Dermis blood vessel endothelial cell (primary cell): ENCODE data around the gene FASLG. TPM values are rescaled to one million over a fixed set of nuclear protein-coding genes. Genes with fewer than 3 reads are reported as not detected.
"Not testable (repeated sequence)": the region's sequence is repeated elsewhere in the genome, so short reads cannot be mapped to it uniquely, and the experiment has no call there.

Experiments used
- DNase-seq: peaks from one replicate; pipeline ENCODE4 v3.0.0; 2010
- total RNA-seq: library from RNA; depleted of rRNA; stranded (reverse); fragments of >200 nt; gene quantifications from 2 replicates; pipeline ENCODE4 v1.2.3, GENCODE V29; 2014

FASLG gene
- total RNA-seq, 1 donor from 2014 or later: not detected

DNA sequence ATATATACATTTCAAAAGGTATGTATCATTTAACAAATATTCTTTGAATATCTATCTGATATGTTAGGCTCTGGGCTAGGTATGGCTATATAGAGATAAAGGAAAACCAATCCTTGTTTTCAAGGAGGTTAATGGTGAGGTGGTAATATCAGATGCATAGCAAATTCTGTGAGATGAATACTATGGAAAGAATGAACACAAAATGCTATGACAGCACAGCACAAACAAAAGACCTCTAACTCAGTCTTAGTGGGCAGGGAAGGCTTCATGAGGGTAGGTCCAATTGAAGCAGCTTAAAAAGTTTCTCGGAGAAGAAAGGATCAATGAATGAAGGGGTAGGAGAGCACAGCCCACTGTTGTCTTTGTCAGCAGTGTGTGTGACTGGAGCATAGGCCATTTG, 27.2 kb downstream of the FASLG start:
- no peak for DNase-seq

DNA sequence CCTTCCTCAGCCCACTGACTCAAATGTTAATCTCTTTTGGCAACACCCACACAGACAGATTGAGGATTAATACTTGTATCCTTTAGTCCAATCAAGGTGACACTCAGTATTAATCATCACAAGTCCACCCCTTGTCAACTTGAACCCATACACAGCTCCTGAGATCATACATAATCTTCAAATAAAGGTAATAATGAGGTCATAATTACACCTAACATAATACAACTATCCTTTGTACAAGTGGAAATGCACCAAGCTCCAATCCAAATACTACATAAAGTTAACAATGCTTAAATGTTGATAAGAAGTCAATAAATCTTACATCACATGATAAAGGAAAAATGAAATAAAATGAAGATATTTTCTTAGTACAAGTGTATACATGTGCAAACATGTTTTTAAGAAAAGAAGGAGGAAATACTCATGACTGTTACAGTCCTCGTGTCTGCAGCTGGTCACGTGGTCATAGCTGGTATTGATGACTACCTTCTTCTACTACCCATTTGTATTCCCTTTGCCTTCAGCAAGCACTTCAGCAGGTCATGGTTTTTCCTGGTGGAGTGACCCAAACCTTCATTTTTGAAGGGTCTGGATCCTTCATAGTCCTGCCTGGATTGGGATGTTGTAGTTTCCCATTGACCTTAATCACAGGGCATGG, 29.7 kb downstream of the FASLG start:
- not testable (repeated sequence) for DNase-seq

DNA sequence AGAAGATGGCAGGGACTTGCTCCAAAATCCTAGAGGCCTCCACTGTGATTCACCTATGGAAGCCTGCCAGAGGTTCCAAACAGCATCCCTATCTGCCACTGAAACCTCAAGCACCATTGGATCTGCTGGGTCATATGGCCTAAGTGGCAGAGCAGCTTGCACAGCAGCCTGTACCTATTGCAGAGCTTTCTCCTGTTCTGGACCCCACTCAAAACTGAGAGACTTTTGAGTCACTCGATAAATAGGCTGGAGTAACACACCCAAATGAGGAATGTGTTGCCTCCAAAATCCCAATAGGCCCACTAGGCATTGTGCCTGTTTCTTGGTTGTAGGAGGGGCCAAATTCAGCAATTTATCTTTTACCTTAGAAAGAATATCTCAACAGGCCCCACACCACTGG, 32.0 kb downstream of the FASLG start:
- not testable (repeated sequence) for DNase-seq

DNA sequence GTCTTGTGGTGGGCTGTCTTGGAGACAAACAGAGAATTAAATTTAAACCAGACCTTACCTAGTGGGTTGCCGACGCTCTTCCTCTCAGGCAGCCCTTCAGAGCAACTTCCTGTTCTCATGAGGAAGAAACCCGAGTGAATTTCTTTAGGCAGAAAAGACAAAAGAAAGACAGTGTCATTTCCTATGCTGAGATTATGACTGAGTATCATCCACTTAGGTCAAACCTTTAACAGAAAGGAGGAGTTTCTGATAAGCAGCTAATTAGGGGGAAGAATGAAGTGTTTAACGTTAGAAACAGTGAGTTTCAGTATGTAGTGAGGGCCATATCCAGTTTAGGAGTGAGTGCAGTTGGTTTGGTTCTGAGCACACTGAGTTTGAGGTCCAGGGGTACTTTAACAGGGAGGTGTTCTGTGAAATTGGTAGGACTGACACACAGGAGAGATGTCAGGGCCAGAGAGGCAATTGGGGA, 38.7 kb downstream of the FASLG start:
- no peak for DNase-seq

DNA sequence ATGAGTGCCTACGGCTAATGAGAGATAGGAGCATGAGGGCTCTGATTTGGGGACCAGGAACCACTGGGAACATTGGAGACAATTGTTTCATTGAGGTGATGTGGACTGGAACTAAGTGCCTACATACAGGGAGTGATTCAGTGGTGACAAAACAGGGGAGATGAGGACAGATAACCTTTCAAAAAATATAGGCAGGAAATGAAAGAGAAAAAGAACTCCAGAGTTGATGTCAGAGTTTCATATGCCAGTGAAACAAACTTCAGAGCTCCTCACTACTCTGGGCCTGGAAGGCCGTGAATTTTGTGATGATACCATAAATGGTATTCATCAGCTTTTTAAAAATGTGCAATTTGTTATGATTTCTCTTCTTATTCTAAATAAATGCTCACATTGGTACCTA, 39.3 kb downstream of the FASLG start:
- DNase-seq: no peak

DNA sequence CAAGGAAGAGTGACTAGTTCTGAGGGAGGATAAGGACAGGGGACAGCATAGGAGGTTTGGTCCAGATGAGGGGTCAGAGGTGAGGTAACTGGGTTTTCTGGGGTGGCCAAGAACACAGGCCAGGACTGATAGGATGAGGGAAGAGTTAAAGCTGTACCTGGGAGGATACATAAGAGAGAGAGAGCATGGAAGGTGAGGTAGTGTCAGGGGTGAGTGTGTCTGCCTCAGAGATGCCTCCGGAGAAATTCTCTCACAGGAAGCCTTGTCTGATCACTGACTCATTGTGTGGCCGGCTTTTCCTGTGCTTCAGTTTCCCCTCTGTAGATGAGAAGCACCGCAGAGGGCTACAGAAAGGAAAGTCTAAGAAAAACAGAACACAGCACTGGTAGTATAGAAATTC, 40.2 kb downstream of the FASLG start:
- peak; percentile 67 for DNase-seq

DNA sequence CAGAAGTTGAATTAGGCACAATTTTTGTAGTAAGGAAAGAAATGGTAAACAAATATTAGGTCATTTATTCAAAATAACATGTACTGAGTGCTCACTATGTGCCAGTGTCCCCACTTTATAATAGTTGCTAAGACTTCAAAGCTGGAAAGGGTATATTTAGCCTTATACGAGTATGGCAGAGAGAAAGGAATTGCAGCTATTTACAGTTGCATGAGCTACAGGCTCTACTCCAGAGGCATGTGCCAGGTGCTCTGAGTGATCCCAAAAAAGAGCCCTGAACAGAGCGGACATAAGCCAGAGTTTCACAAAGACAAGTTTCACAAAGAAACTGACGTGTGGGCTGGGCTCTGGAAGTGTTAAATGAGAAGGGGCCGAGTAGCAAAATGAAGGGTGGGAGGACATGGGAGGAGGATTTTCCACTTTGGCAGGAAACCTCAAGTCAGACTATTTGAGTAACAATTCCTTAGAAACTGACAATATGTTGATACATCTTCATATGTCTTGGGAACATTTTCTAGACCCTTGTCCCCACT, 40.9 kb downstream of the FASLG start:
- no peak for DNase-seq

DNA sequence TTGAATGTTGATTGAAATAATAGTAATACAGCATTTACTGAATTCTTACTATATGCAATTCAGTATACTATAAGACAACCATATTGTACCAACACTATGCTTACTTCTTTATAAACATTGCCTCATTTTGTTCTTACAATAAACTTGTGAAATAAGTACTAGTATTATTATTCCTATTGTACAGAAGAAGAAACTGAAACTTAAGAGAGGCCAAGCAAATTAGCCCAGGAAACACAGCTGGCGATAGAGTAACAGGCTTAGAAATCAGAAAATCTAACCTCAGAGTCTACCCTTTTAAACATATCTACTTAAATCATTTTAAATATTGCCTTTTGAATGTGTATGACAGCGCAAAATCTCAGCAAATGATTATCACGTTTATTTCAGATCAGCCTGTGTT, 41.7 kb downstream of the FASLG start:
- DNase-seq: no peak

DNA sequence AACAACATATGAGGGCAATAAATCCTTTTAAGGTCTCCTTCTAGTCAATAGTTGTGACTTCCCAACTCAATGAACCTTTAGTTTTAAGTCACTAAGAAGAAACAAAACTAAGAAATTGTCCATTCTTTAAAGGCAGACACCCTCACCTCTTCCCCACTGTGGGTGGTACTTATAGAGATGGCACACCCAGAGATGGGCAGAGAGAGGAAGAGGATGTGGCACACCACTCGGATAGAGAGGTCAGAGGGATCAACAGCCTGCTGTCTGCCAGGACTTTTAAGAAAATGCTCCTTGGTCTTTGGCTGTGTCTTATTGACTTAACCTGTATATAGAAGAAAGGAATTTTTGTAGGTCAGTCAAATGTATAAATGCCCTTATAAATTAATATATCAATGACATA, 45.1 kb downstream of the FASLG start:
- no peak for DNase-seq

DNA sequence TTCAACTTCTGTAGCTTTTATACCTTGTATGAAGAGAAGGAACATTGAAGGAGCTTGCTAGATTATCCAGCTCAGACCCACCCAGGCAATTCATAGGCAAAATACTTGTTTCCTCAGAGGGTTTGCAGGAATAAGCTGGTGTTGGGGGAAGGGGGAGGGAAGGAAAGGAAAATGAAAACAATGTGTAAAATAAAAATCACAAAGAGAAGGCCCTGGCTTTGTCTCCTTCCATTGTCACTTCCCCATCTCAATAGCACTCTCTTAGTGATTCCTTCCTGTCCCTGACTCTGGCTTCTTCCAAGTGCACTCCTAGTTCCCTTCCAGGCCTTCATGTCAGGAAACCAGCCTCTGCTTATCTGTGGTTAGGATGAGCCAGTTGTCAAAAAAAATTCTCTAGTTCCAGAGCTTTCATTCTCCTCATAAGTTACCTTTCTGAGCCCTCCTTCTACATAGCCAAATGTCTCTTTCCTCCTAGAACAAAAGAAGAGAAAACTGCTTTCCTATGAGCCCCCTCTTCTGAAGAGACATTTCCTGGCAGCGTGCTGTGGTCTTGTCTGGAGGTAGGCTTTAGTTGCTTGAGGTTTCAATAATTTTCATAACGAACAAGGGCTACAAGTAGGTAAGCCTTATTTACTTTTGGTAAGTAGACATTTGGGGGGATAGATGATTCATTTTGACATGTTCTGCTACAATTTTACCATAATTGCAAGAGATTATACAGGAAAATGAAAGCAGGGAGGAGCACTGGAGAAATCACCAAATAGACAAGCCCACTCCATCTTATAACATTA, 45.7 kb downstream of the FASLG start:
- DNase-seq: no peak

DNA sequence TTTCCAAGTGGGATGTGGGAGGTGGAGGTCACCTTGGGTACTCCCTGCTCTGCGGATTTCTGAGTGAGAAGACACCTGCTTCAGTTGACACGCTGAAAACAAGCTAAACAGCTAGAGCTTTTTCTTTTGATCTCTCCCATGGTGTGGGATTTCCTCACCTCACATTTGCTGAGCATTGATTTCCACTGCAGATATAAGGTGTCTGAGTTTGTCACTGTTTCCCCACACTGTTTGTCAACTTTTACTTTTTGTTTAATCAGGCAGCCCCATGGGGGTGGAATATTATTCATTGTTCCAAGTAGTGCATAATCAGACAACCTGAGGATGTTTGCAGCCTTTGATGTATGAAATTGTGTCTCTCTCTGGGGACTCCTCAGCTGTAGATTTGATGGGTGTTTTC, 49.5 kb downstream of the FASLG start:
- no peak for DNase-seq

DNA sequence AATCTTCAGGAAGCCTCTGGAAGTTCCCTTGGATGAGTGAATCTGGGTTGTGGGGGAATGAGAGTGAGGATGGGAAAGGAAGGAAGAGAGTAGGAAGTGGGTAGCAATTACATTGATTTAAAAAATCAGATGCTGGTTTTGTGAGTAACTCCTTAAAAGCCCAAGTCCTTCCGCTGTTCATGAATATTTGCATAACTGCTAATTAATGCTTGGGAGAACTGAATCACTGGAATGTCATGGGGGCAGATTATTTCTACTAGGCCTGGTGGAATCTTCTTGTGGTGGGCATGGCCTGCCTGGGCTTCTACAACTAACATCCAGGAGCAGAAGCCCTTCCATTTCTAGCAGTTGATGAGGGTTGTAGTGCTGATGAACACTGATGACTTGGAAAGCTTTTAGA, 52.7 kb downstream of the FASLG start:
- no peak for DNase-seq

DNA sequence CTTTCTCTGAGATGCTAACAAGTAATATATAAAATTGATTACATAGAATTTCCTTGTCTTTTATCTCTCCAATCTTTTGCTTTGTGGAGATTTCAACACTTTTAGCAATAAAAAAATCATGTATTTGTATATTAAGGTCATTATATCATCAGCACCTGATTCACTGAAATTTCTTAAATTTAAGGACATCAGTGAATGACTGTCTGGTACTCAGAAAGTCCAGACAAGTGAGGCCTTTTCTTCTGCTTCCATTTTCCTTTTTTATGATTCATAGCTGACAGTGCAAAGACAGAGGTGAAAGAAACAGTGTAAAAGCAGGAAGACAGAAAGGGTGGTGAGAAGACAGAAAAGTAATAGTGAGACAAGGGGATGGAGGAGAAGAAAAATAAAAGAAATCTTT, 54.6 kb downstream of the FASLG start:
- no peak for DNase-seq

Other genes with a start within 250 kb of the FASLG start
- gene C1orf105, start 238.4 kb upstream of the FASLG start, total RNA-seq: not detected in 2 replicates
- gene PIGC, start 215.0 kb upstream of the FASLG start, total RNA-seq: 13.6 and 17.9 TPM in 2 replicates
- gene SUCO, start 126.0 kb upstream of the FASLG start, total RNA-seq: 30.8 and 32.7 TPM in 2 replicates